Liver (tissue), 3 donors: ENCODE data around the gene WWC2.

Experiments used
- SP1 ChIP-seq: IDR thresholded peaks from 2 replicates; pipeline ENCODE4 v1.6.1; 2018; ENCODE audit warnings: antibody characterized with exemption, mild to moderate bottlenecking
- TF ChIP-seq, protein P1 (sequence below): fragments of 150-350 bp; IDR thresholded peaks from 2 replicates; pipeline ENCODE4 v1.5.1; 2017; ENCODE audit warnings: improper control_type of control experiment, low read depth, low read length; ENCODE audit not compliant: missing input control
- donor health status: healthy.
- donor health status: healthy.

DNA sequence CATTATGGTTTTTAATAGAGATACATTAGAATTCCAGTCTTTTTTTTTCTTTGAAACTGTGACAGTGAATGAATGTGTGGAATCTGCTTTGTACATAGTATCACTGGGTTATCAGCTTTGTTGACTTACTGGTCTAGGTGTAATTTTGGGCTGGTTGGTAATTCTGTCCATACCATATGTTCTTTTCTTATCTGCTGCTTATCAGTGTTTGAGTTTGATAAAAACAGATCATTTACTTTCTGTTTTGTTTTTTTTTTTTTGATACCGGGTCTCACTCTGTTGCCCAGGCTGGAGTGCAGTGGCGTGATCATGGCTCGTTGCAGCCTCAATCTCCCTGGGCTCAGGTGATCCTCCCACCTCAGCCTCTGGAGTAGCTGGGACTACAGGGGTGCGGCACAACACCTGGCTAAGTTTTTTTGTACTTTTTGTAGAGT is 12.4 kb downstream of the WWC2 start:
- TF ChIP-seq, protein P1, sequence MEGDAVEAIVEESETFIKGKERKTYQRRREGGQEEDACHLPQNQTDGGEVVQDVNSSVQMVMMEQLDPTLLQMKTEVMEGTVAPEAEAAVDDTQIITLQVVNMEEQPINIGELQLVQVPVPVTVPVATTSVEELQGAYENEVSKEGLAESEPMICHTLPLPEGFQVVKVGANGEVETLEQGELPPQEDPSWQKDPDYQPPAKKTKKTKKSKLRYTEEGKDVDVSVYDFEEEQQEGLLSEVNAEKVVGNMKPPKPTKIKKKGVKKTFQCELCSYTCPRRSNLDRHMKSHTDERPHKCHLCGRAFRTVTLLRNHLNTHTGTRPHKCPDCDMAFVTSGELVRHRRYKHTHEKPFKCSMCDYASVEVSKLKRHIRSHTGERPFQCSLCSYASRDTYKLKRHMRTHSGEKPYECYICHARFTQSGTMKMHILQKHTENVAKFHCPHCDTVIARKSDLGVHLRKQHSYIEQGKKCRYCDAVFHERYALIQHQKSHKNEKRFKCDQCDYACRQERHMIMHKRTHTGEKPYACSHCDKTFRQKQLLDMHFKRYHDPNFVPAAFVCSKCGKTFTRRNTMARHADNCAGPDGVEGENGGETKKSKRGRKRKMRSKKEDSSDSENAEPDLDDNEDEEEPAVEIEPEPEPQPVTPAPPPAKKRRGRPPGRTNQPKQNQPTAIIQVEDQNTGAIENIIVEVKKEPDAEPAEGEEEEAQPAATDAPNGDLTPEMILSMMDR, result no peak
- TF ChIP-seq SP1, result no peak
